Naive thymus-derived CD4-positive, alpha-beta T cell (primary cell): Measurements from ENCODE around the gene TMEM30B. TPM values are rescaled to one million over a fixed set of nuclear protein-coding genes. Genes with fewer than 3 reads are reported as not detected.
"Not testable (repeated sequence)": the region's sequence is repeated elsewhere in the genome, so short reads cannot be mapped to it uniquely, and the experiment has no call there.

Source experiments
- ATAC-seq: fragments of 150-1000 bp; cut with Tn5 transposase; 2 replicates; pipeline ENCODE4 v1.10.0; 2021; ENCODE audit warnings: mild to moderate bottlenecking, moderate library complexity
- CTCF ChIA-PET: fragments of 350-600 bp; sonication (Branson Sonifier 250); formaldehyde crosslinking; loops from one replicate; lab custom pipeline; 2021; ENCODE audit warnings: antibody characterized with exemption; lab: Charles Lee
- POLR2A ChIA-PET: fragments of 350-600 bp; sonication (Branson Sonifier 250); formaldehyde crosslinking; loops from one replicate; lab custom pipeline; 2021; ENCODE audit warnings: antibody characterized with exemption, inconsistent platforms; lab: Charles Lee
- DNase-seq, 9 donors: peaks; one replicate each; pipeline versions ENCODE4 v3.0.0 to v3.0.0-alpha.2; 2020 to 2022; ENCODE audit warnings: mixed read lengths in 1 of 9
- H3K27ac ChIP-seq: one replicate; pipeline ENCODE4 v1.7.0; 2013; ENCODE audit warnings: mild to moderate bottlenecking, low read depth, low read length, moderate library complexity
- H3K27me3 ChIP-seq, 2 donors: one replicate each; pipeline ENCODE4 v1.7.0; 2013; ENCODE audit warnings: low read length in 2 of 2, mild to moderate bottlenecking in 2 of 2, moderate library complexity in 2 of 2; ENCODE audit not compliant: control insufficient read depth in 2 of 2, insufficient read depth in 2 of 2
- H3K36me3 ChIP-seq, 3 experiments: 1 replicate in 2 of 3; 2 replicates in 1 of 3; pipeline ENCODE4 v1.7.0; 2013; ENCODE audit warnings: low read length in 3 of 3, mild to moderate bottlenecking in 3 of 3, moderate library complexity in 1 of 3; ENCODE audit not compliant: insufficient read depth in 3 of 3, control insufficient read depth in 2 of 3
- H3K4me1 ChIP-seq, 2 donors: one replicate each; pipeline ENCODE4 v1.7.0; 2013; ENCODE audit warnings: low read length in 2 of 2, mild to moderate bottlenecking in 2 of 2, moderate library complexity in 1 of 2; ENCODE audit not compliant: control insufficient read depth in 2 of 2, insufficient read depth in 2 of 2
- H3K4me3 ChIP-seq: 2 replicates; pipeline ENCODE4 v1.7.0; 2013; ENCODE audit warnings: mild to moderate bottlenecking, low read length
- H3K9me3 ChIP-seq, 3 experiments: 1 replicate in 2 of 3; 2 replicates in 1 of 3; pipeline ENCODE4 v1.7.0; 2013; ENCODE audit warnings: low read length in 3 of 3; ENCODE audit not compliant: control insufficient read depth in 2 of 3
- H3K27ac Mint-ChIP-seq, 9 donors: one replicate each; pipeline ENCODE4 v1.8.0; 2020 to 2022; ENCODE audit warnings: mixed read lengths in 9 of 9, mild to moderate bottlenecking in 8 of 9, moderate library complexity in 5 of 9, inconsistent platforms in 2 of 9
- H3K27me3 Mint-ChIP-seq, 5 donors: one replicate each; pipeline ENCODE4 v1.8.0; 2021 to 2022; ENCODE audit warnings: mixed read lengths in 5 of 5, mild to moderate bottlenecking in 1 of 5
- H3K36me3 Mint-ChIP-seq, 5 donors: one replicate each; pipeline ENCODE4 v1.8.0; 2020 to 2022; ENCODE audit warnings: mixed read lengths in 5 of 5, mild to moderate bottlenecking in 3 of 5, inconsistent platforms in 1 of 5
- H3K4me1 Mint-ChIP-seq, 7 donors: one replicate each; pipeline ENCODE4 v1.8.0; 2020 to 2022; ENCODE audit warnings: mixed read lengths in 7 of 7, mild to moderate bottlenecking in 3 of 7, inconsistent platforms in 1 of 7
- H3K4me3 Mint-ChIP-seq, 10 donors: one replicate each; pipeline ENCODE4 v1.8.0; 2020 to 2022; ENCODE audit warnings: mild to moderate bottlenecking in 10 of 10, mixed read lengths in 10 of 10, moderate library complexity in 6 of 10, inconsistent platforms in 2 of 10
- H3K9me3 Mint-ChIP-seq, 11 donors: one replicate each; pipeline ENCODE4 v1.8.0; 2020 to 2022; ENCODE audit warnings: mixed read lengths in 11 of 11, mild to moderate bottlenecking in 4 of 11, inconsistent platforms in 1 of 11, moderate library complexity in 1 of 11
- intact Hi-C, 2 donors: fragments of 100-400 bp; cut with micrococcal nuclease; formaldehyde crosslinking; loops; one replicate each; pipeline ENCODE4 v1.15.1; 2023
- polyA plus RNA-seq, 2 donors: library from polyadenylated mRNA; unstranded; fragments of 300-500 nt; fragmentation: Illumina TruSeq; gene quantifications; one replicate each; pipeline ENCODE4 v1.2.3, GENCODE V29; 2021
- total RNA-seq, 6 experiments: library from RNA in 5 of 6; stranded (reverse) in 5 of 6; gene quantifications; 1 replicate in 5 of 6; 2 replicates in 1 of 6; pipeline ENCODE4 v1.2.3 and lab custom pipeline; 2021 to 2026

TMEM30B gene
- total and polyA plus RNA-seq, 7 experiments from 2014 or later: 0.17 to 11.2 (median 5.6) TPM

- Mint-ChIP-seq H3K4me1 (peaks cover 0 to 2% (median 0%) of the 10 kb centered on the region in 7 donors), H3K9me3 (peaks cover 10 to 47% (median 17%) of the 10 kb centered on the region in 11 donors), H3K36me3 (peaks cover 6 to 34% (median 32%) of the 10 kb centered on the region in 5 donors), H3K27ac (no peak overlapping the region), H3K27me3 (no peaks in the 10 kb centered on the region), H3K4me3 (no peak overlapping the region)
- ATAC-seq (no peak), DNase-seq (no peak)
- H3K9me3 ChIP-seq: peaks cover 0 to 7% (median 0%) of the 10 kb centered on the region in 3 experiments
- no peak overlapping the region for H3K27ac ChIP-seq
- CTCF ChIA-PET: interaction anchor here (0.7 kb wide), 1 partner anchor 122 kb away, joined by 4 read pairs; no protein-coding TSS in a partner anchor
- intact Hi-C loops: no loop called here
- no peaks in the 10 kb centered on the region for H3K36me3 ChIP-seq
- no peaks in the 10 kb centered on the region for H3K27me3 ChIP-seq
- POLR2A ChIA-PET: interaction anchor here (0.7 to 0.8 kb wide), 2 partner anchors 17 to 31 kb away, joined by 3 to 4 read pairs; no protein-coding TSS in a partner anchor
- H3K4me3 ChIP-seq: no peak overlapping the region
- H3K4me1 ChIP-seq: peaks cover 0 to 4% of the 10 kb centered on the region in 2 donors
Observed at GRCh38 chr14:61315313-61315712, 34.2 kb upstream of the TMEM30B start.

DNA sequence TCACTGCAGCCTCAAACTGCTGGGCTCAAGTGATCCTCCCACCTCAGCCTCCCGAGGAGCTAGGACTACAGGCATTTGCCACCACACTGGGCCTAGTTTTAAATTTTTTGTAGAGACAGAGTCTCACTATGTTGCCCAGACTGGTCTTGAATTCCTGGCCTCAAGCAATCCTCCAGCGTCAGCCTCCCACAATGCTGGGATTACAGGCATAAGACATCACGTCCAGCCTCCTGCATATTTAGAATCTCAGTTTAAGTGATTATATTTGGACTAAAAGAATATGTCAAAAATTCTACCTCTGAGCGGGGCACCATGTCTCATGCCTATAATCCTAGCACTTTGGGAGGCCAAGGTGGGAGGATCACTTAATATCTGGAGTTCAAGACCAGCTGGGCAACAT lies 27.6 kb upstream of the TMEM30B start:
- H3K4me3 ChIP-seq, H3K27ac ChIP-seq, H3K27me3 Mint-ChIP-seq, ATAC-seq, H3K4me1 ChIP-seq, H3K27me3 ChIP-seq, DNase-seq, H3K36me3 ChIP-seq, POLR2A ChIA-PET, intact Hi-C loops: not testable (repeated sequence)
- H3K4me3 Mint-ChIP-seq: peak overlapping the region in 2 of 10 donors; percentile 49 to 51
- peaks cover 7 to 60% (median 20%) of the 10 kb centered on the region in 11 donors for H3K9me3 Mint-ChIP-seq
- CTCF ChIA-PET: interaction anchor here (0.6 to 2.6 kb wide), 4 partner anchors 12 to 151 kb away, joined by 3 to 8 read pairs (median 3); no protein-coding TSS in a partner anchor
- peak overlapping the region in 2 of 9 donors; percentile 26 to 46 for H3K27ac Mint-ChIP-seq
- H3K4me1 Mint-ChIP-seq: peaks cover 7 to 26% (median 19%) of the 10 kb centered on the region in 7 donors
- H3K36me3 Mint-ChIP-seq: peaks cover 24 to 55% (median 48%) of the 10 kb centered on the region in 5 donors
- peaks cover 0 to 14% (median 3%) of the 10 kb centered on the region in 3 experiments for H3K9me3 ChIP-seq

- Histone ChIP-seq H3K4me3 (no peak overlapping the region), H3K4me1 (peaks cover 0 to 7% of the 10 kb centered on the region in 2 donors), H3K9me3 (peaks cover 0 to 14% (median 3%) of the 10 kb centered on the region in 3 experiments), H3K27ac (no peak overlapping the region), H3K36me3 (peaks cover 0 to 9% (median 0%) of the 10 kb centered on the region in 3 experiments), H3K27me3 (no peaks in the 10 kb centered on the region)
- H3K27ac Mint-ChIP-seq: peak overlapping the region in 1 of 9 donors; percentile 26
- H3K27me3 Mint-ChIP-seq: no peaks in the 10 kb centered on the region
- POLR2A ChIA-PET: no interaction called here
- ATAC-seq (no peak), DNase-seq (no peak)
- H3K36me3 Mint-ChIP-seq: peaks cover 24 to 55% (median 44%) of the 10 kb centered on the region in 5 donors
- intact Hi-C loops: no loop called here
- peaks cover 7 to 55% (median 18%) of the 10 kb centered on the region in 11 donors for H3K9me3 Mint-ChIP-seq
- H3K4me3 Mint-ChIP-seq: peak overlapping the region in 1 of 10 donors; percentile 11
- CTCF ChIA-PET: interaction anchor here (0.6 to 2.6 kb wide), 3 partner anchors 12 to 152 kb away, joined by 3 to 8 read pairs (median 3); no protein-coding TSS in a partner anchor
- H3K4me1 Mint-ChIP-seq: peaks cover 6 to 26% (median 19%) of the 10 kb centered on the region in 7 donors
Observed at GRCh38 chr14:61308198-61308597, 27.1 kb upstream of the TMEM30B start.

- peaks cover 11 to 34% (median 29%) of the 10 kb centered on the region in 7 donors for H3K4me1 Mint-ChIP-seq
- H3K4me3 ChIP-seq: no peak overlapping the region
- H3K9me3 Mint-ChIP-seq: peaks cover 0 to 24% (median 10%) of the 10 kb centered on the region in 11 donors
- H3K27ac ChIP-seq: no peak overlapping the region
- POLR2A ChIA-PET: no interaction called here
- H3K27me3 Mint-ChIP-seq: no peaks in the 10 kb centered on the region
- no peak overlapping the region for H3K4me3 Mint-ChIP-seq
- intact Hi-C loops: no loop called here
- peaks cover 12 to 41% (median 40%) of the 10 kb centered on the region in 5 donors for H3K36me3 Mint-ChIP-seq
- DNase-seq (no peak), ATAC-seq (no peak)
- no peak overlapping the region for H3K27ac Mint-ChIP-seq
- H3K27me3 ChIP-seq: no peaks in the 10 kb centered on the region
- peaks cover 0 to 9% (median 0%) of the 10 kb centered on the region in 3 experiments for H3K36me3 ChIP-seq
- peaks cover 0 to 14% of the 10 kb centered on the region in 2 donors for H3K4me1 ChIP-seq
- peaks cover 0 to under 1% (median 0%) of the 10 kb centered on the region in 3 experiments for H3K9me3 ChIP-seq
- CTCF ChIA-PET: no interaction called here
Observed at GRCh38 chr14:61304688-61305087, 23.6 kb upstream of the TMEM30B start.

GRCh38 chr14:61300754-61301153 lies 19.6 kb upstream of the TMEM30B start:
- peaks cover 0 to 22% (median 4%) of the 10 kb centered on the region in 11 donors for H3K9me3 Mint-ChIP-seq
- DNase-seq (no peak), ATAC-seq (no peak)
- peaks cover 0 to 27% (median 22%) of the 10 kb centered on the region in 5 donors for H3K36me3 Mint-ChIP-seq
- H3K27me3 Mint-ChIP-seq: no peaks in the 10 kb centered on the region
- Histone ChIP-seq H3K4me1 (peaks cover 15 to 40% of the 10 kb centered on the region in 2 donors), H3K9me3 (no peaks in the 10 kb centered on the region), H3K27me3 (no peaks in the 10 kb centered on the region), H3K36me3 (peaks cover 0 to 2% (median 0%) of the 10 kb centered on the region in 3 experiments), H3K27ac (no peak overlapping the region), H3K4me3 (no peak overlapping the region)
- peaks cover 18 to 59% (median 53%) of the 10 kb centered on the region in 7 donors for H3K4me1 Mint-ChIP-seq
- CTCF ChIA-PET: no interaction called here
- H3K27ac Mint-ChIP-seq: peak overlapping the region in 7 of 9 donors; percentile 8 to 88 (median 58)
- intact Hi-C loops: no loop called here
- H3K4me3 Mint-ChIP-seq: no peak overlapping the region
- POLR2A ChIA-PET: interaction anchor here (0.7 to 1.2 kb wide), 3 partner anchors 10 to 170 kb away, joined by 3 to 4 read pairs (median 4); no protein-coding TSS in a partner anchor

- Mint-ChIP-seq H3K27me3 (no peaks in the 10 kb centered on the region), H3K9me3 (peaks cover 0 to 18% (median 0%) of the 10 kb centered on the region in 11 donors), H3K36me3 (peaks cover 0 to 24% (median 18%) of the 10 kb centered on the region in 5 donors), H3K4me3 (peak overlapping the region in 4 of 10 donors; percentile 1 to 38 (median 23)), H3K4me1 (peaks cover 18 to 64% (median 56%) of the 10 kb centered on the region in 7 donors), H3K27ac (peak overlapping the region in 8 of 9 donors; percentile 46 to 88 (median 66))
- intact Hi-C loops: no loop called here
- H3K27me3 ChIP-seq: no peaks in the 10 kb centered on the region
- ATAC-seq (no peak), DNase-seq (no peak)
- no peaks in the 10 kb centered on the region for H3K9me3 ChIP-seq
- no peaks in the 10 kb centered on the region for H3K36me3 ChIP-seq
- H3K4me3 ChIP-seq: no peak overlapping the region
- peaks cover 15 to 40% of the 10 kb centered on the region in 2 donors for H3K4me1 ChIP-seq
- ChIA-PET POLR2A (interaction anchor here (1.2 kb wide), 1 partner anchor 9 kb away, joined by 4 read pairs; no protein-coding TSS in a partner anchor), CTCF (interaction anchor here (1.1 to 1.3 kb wide), 2 partner anchors 155 to 161 kb away, joined by 3 read pairs; no protein-coding TSS in a partner anchor)
- no peak overlapping the region for H3K27ac ChIP-seq
Observed at GRCh38 chr14:61300209-61300608, 19.1 kb upstream of the TMEM30B start.
